HG03135 (cell line): ENCODE data around the gene KRTAP10-5.

Experiments used
- ATAC-seq: cut with Tn5 transposase; IDR thresholded peaks from one replicate; pipeline ENCODE4 v1.9.1; 2021; ENCODE audit warnings: mild to moderate bottlenecking, moderate library complexity; ENCODE audit not compliant: unreplicated experiment

The KRTAP10-5 gene

GRCh38 chr21:44530903-44531605 lies 49.4 kb downstream of the KRTAP10-5 start:
- ATAC-seq: no peak

- no peak for ATAC-seq
These were observed 50.0 kb downstream of the KRTAP10-5 start for GRCh38 chr21:44530221-44530902.

- ATAC-seq: no peak
These were observed 50.8 kb downstream of the KRTAP10-5 start for GRCh38 chr21:44529503-44530125.
